GM19463 (cell line): ENCODE measurements around the gene TERT.
"Not testable (repeated sequence)": the region's sequence is repeated elsewhere in the genome, so short reads cannot be mapped to it uniquely, and the experiment has no call there.

Source experiments
- ATAC-seq: cut with Tn5 transposase; IDR thresholded peaks from one replicate; pipeline ENCODE4 v1.9.1; 2021; ENCODE audit warnings: mild to moderate bottlenecking, moderate library complexity; ENCODE audit not compliant: unreplicated experiment

Gene TERT

GRCh38 chr5:1280177-1281037 lies 14.5 kb downstream of the TERT start:
- no peak for ATAC-seq

DNA sequence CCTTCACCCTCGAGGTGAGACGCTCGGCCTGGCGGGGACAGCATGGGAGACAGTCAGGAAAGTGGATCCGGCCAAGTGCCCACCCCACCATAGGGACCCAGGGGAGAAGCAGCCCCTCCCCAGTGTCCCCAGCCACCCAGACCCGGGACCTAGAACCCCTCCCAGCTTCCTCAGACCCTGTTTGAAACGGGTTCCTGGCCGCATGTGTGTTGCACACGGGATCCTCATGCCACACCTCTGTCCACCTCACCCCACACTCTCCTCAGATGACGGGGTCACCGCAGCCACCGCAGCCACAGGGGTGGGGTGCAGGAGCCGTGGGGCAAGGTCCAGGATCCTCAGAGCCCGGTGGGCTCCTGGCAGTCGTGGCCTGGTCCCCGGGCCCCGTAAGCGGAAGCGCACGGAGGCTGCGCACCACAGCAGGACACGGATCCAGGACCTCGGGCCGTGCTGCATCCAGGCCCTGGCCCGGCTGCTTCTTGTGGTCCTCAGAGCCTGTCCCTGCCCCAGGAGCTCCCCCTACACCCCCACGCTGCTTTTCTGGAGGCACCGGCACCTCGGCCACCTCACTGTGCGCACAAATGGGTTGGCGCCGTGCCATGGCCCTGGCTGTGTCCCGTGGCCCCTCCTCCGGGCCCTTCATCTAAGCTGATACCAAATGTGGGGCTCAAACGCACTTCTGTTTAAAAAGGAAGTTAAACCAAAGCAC lies 15.3 kb downstream of the TERT start:
- no peak for ATAC-seq

DNA sequence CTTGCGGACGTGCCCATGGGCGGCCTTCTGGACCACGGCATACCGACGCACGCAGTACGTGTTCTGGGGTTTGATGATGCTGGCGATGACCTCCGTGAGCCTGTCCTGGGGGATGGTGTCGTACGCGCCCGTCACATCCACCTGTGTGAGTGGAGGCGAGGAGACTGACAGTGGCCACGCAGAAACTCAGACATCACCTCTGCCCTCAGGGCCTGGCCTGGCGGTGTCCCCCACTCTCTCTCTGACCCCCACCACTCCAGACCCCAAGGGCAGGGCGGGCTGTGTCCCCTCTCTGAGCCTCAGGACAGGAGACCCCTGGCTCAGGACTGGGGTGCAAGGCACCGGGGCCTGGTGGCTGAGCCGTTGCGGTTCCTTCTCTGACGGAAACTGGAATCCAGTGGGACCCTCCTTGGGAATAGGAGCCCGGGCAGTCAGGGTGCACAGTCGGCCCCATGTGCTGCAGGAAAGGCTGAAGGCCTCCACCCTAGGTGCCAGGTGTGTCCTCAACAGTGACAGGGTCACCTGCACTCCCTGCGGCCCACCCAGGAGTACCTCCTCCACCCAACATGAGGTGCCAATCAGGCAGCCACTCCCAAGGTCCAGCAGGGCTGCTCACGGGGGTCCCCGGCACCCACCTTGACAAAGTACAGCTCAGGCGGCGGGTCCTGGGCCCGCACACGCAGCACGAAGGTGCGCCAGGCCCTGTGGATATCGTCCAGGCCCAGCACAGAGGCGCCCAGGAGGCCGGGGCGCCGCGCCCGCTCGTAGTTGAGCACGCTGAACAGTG lies 16.0 kb downstream of the TERT start:
- ATAC-seq: no peak

DNA sequence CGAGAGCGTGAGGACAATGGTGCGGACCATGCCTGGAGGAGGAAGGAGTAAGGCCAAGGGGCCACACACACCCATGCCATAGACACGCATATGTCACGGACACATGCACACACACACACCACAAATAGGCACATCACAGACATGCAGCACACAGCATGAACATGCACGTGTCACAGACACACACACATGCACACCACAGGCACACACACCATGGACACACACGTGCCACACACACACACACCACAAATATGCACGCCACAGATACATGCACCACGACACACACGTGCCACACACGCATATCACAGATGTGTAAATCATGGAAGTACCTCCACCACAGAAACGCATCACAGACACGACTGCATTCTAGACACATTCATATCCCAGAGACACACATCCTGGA lies 16.7 kb downstream of the TERT start:
- no peak for ATAC-seq

- no peak for ATAC-seq
Measured at GRCh38 chr5:1277781-1278180, 17.1 kb downstream of the TERT start.

DNA sequence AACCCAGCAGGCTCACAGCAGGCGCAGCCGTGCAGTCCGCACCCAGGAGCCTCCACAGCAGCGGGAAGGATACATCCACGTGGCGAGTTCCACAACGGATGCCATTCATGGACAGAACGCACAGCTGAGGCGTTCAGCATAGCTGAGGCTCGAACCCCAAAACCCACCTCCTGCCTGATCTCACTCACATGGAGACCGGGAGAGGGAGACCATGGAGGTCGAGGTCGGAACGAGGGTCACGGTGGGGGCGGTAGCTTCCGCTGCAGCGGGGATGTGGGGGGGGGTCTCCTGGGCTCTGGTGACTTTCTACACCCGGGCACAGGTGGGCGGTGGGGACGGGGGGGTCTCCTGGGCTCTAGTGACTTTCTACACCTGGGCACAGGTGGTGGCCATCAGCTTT lies 17.5 kb downstream of the TERT start:
- no peak for ATAC-seq

DNA sequence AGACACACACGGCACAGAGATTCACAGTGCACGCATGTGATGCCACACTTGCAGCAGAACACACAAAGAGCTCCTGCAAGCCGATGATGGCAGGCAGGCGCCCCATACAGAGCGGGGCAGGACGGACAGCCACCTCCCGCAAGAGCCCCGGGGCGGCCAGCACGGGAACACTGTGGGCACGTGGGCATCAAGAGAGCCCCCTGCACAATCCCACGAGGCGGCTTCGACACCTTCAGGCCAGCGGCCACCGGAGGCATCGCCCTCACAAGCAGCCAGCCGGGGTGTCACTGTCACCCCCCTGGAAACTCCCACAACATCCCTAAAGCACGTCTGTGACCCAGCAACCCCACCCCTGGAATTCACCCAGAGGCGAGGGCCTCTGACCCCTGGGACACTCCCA lies 17.9 kb downstream of the TERT start:
- no peak for ATAC-seq

- not testable (repeated sequence) for ATAC-seq
Measured at GRCh38 chr5:1275397-1276391, 19.2 kb downstream of the TERT start.

DNA sequence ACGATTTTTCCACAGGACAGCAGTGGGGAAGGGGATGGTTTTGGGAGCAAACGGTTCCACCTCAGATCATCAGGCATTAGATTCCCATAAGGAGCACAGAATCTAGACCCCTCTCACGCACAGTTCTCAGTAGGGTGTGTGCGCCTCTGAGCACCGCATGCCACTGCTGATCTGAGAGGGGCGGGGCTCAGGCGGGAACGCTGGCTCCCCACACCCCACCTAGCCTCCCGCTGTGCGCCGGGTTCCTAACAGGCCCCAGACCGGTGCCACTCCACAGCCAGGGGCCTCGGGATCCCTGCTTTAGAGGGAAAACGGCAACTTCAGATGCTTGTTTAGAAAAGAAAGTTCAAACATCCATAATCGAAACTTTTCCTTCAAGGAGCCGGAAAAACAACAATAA lies 20.4 kb downstream of the TERT start:
- no peak for ATAC-seq

GRCh38 chr5:1273745-1274144 lies 21.1 kb downstream of the TERT start:
- no peak for ATAC-seq

DNA sequence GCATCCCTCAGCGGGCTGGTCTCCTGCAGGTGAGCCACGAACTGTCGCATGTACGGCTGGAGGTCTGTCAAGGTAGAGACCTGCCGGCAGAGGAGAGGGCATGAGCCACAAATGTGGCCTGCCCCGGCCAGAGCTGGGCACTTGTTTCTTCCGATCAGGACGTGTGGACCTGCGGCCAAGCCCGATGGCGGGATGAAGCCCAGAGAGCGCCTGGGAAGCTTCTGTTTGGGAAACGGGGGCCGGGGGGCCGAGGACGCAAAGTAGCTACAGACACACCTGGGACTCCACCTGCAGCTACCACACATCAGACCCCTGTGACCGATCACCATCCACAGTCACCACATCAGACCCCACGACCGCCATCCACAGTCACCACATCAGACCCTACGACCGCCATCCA lies 22.7 kb downstream of the TERT start:
- no peak for ATAC-seq

DNA sequence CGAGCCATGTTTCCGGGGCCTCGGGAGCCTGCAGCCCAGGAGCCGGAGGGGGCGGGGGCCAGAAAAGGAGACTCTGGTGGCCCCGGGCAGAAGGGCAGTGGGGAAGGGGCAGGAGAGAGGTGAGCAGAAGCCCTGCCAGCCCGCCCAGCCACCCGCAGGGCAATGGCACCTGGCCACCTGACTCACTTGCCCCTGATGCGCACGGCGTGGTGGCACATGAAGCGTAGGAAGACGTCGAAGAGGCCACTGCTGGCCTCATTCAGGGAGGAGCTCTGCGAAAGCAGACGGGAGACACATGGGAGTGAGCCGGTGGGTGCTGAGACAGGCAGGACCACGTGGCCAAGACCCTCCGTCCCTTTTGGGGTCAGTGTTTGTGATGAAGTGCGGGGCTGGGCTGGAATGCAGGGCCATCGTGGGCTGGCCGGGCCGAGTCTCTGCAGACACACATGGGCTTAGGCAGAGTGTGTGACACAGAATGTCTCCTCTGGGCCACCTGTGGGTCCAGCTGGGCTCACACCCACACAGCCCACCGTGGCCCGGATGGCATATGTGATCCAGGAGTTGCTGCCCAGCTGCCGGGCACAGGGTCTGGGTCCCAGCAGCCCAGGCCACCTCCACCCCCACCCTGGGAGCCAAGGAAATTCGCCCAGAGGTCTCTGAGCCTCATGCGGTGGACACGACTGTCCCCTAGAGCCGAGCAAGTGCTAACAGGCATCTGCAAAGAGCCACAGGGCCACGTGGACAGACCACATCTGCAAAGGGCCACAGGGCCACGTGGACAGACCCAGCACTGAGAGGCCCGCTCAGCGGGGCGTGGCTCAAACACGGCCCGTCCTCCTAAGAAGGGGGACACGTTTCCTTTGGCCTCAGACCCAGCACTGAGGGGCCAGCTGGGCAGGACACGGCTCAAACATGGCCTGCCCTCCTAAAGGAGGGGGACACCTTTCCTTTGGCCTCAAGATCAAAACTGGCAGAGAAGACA lies 23.6 kb downstream of the TERT start:
- ATAC-seq: no peak

DNA sequence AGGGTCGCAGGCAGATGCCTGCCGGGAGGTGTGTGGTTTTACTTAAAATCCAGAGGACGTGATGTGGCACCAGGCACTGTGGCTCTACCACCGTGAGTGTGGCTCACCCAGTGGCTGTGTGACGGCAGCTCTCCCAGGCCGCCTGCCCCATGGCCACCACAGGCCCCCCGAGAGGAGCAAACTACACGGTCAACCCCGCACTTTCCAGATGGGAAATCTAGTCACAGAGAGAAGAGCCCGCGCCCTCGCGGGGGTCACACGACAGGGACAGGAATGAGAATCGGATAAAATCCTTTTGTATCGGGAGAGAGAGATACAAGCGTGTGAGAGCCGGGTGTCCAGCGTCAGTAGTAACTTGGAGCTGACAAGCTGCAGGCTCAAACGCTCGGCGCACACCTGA lies 24.4 kb downstream of the TERT start:
- no peak for ATAC-seq

DNA sequence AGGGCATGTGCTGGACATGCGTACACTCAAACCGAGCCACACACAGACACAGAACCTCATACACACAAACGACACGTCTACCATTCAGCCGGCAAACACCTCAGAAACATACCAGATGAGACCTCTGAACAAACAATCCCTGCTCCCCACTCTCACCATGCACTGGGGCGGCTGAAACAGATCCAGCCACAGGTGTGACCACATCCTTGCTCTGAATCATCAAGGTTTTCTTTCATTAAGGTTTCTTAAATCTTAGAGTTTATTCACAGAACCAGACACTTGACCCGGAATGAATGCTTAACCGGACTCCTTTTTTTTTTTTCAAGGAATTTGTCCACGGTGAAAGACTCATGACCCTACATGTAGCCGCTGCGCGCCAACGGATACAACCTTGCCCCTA lies 26.2 kb downstream of the TERT start:
- no peak for ATAC-seq

GRCh38 chr5:1268056-1268455 lies 26.8 kb downstream of the TERT start:
- ATAC-seq: no peak

DNA sequence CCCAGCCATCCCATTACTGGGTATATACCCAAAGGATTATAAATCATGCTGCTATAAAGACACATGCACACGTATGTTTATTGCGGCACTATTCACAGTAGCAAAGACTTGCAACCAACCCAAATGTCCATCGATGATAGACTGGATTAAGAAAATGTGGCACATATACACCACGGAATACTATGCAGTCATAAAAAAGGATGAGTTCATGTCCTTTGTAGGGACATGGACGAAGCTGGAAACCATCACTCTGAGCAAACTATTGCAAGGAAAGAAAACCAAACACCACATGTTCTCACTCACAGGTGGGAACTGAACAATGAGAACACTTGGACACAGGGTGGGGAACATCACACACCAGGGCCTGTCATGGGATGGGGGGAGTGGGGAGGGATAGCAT lies 27.4 kb downstream of the TERT start:
- not testable (repeated sequence) for ATAC-seq

- ATAC-seq: no peak
Measured at GRCh38 chr5:1266791-1267190, 28.1 kb downstream of the TERT start.

DNA sequence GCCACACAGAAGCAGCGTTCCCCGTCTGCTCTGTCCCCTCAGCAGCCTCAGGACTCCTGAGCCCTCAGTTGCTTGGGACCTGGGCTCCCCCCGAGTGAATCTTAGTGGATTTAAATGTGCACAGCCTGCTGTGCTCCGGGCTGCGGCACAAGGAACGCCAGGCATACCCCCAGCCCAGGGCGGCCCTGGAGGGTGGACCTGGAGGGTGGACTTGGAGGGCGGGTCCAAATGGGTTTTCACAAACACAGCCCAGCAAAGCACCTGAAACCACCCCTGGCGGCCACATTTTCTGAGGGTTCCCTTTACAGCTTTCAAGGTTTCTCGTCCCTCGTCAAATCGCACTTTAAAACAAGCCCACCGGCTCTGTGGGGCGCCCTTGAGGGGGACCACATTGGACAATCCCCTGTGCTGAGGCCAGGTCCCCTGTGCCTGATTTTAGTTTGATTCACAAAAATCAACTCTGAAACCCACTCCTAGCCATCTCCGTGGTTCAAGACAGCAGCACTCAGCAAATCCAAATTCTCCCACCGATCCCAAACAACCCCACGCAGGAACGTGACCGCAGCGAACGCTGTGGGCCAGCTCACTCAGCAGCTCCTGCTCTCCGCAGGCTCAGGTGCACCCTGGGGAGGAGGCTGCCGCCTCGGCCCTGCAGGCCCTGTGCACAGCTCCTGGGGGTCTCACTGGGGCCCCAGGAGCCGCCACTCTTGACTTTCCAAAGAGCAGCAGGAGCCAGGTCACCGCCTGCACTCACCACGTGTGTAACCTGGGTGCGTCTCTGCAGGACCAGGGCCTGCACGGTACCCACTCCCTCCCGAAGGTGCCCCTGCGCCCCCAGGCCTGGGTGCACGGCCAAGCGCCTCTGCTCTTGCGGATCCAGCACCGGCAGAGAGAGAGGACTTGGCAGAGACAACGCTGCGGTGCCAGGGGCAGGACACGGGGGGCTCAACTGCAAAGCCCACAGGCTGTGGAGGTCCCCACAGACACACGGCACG lies 29.1 kb downstream of the TERT start:
- ATAC-seq: no peak
